Tibial nerve (tissue), 4 donors: ENCODE measurements around the gene TIMM13.
"Not testable (repeated sequence)": the region's sequence is repeated elsewhere in the genome, so short reads cannot be mapped to it uniquely, and the experiment has no call there.

Experiments used
- CTCF ChIP-seq, 5 experiments: fragments of 200-600 bp in 3 of 5; fragments of 450-650 bp in 2 of 5; sonication (generic) in 3 of 5; IDR thresholded peaks; one replicate each; pipeline ENCODE4 v1.5.1; 2016 to 2019; ENCODE audit warnings: antibody characterized with exemption in 5 of 5, mild to moderate bottlenecking in 3 of 5, moderate library complexity in 2 of 5
- EP300 ChIP-seq, 2 donors: sonication (generic); formaldehyde crosslinking; IDR thresholded peaks; one replicate each; pipeline ENCODE4 v1.6.1; 2017; ENCODE audit warnings: antibody characterized with exemption in 2 of 2, mild to moderate bottlenecking in 1 of 2

GRCh38 chr19:2463694-2464093 lies 36.3 kb upstream of the TIMM13 start:
- not testable (repeated sequence) for TF ChIP-seq CTCF, EP300 (IDR thresholded peaks at IDR 0.05)
